CD4-positive, alpha-beta T cell treated with Interleukin-6 for 4 hours (primary cell): Measurements from ENCODE around the gene TEKT2.

Source experiments
- DNase-seq: peaks from one replicate; pipeline ENCODE4 v3.0.0-alpha.2; 2020; ENCODE audit warnings: mixed read lengths

TEKT2 gene

GRCh38 chr1:36083635-36084496, at the start of gene TEKT2:
Gene TEKT2, plus strand, starts transcription at chr1:36084094. Its CDS starts 828 bp downstream, at chr1:36084922.
- DNase-seq, result no peak

- DNase-seq, result no peak
Measured at GRCh38 chr1:36034692-36035091, 49.2 kb upstream of the TEKT2 start.

DNA sequence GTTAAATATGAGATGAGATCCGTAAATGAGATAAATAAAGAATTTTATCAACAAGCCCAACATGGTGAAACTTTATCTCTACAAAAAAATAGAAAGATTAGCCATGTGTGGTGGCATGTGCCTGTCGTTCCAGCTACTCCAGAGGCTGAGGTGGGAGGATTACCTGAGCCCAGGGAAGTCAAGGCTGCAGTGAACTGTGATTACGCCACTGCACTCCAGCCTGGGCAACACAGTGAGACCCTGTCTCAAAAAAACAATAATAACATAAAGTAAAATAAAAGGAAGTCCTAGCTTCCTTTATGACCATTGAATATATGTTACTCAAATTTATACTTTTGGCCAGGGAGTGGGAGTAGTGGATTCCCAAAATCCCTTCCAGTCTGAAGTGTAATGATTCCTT, 48.7 kb upstream of the TEKT2 start:
- no peak for DNase-seq

- DNase-seq, result no peak
Measured at GRCh38 chr1:36040238-36040637, 43.7 kb upstream of the TEKT2 start.

DNA sequence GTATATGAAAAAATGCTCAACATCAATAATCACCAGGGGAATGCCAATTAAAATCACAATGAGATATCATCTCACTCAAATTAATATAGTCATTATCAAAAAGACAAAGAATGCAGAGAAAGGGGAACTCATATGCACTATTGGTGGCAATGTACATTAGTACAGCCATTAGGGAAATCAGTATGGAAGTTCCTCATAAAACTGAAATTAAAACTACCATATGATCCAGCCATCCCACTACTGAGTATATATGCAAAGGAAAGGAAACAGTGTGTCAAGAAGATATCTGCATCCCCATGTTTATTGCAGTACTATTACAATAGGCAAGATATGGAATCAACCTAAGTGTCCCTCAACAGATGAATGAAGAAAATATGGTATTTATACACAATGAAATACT, 32.1 kb upstream of the TEKT2 start:
- no peak for DNase-seq

DNA sequence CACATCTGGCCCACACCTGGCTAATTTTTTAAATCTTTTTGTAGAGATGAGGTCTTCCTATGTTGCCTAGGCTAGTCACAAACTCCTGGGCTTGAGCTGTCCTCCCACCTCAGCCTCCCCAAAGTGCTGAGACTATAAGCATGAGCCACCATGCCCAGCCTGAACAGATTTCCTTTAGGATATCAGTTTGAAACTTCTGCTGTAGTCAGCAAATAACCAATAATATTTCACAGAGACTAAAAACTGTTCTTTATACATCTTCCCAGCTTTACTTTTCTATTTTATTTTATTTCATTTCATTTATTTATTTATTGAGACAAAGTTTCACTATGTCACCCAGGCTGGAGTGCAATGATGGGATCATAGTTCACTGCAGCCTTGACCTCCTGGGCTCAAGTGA, 29.9 kb upstream of the TEKT2 start:
- DNase-seq, result no peak

GRCh38 chr1:36055706-36056105, 28.2 kb upstream of the TEKT2 start:
- DNase-seq, result no peak

- no peak for DNase-seq
Measured at GRCh38 chr1:36062315-36062714, 21.6 kb upstream of the TEKT2 start.

DNA sequence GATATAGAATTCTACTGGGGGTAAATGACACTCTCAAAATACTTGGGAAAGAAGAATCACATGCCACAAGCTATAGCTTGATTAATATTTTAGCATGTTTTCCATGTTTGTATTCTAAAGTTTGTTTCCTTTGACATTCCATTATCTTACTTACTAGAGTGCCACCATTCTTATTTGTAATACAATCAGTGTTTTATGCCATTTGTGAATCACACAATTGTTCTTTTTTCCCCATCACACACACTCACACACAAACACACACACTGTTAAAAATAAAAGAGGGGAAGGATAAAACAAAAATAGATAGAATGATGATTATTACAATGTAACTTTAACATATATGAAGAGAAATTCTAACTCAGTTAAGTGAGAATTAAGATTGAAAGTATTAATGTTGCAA, 16.0 kb upstream of the TEKT2 start:
- DNase-seq, result no peak

DNA sequence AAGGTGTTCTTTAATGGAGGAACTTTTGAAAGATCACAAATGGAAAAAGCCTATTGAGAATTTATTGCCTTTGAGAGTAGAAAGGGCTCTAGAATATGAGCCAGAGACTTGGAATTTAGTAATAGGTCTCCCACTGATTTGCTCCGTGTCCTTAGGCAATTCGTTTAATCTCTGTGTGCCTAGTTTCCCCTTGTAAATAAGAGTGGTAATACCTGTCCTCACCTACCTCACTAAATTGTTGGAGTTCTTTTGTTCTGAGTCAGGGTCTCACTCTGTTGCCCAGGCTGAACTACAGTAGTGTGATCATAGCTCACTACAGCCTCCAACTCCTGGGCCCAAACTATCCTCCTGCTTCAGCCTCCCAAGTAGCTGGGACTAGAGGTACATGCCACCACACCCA, 15.0 kb upstream of the TEKT2 start:
- no peak for DNase-seq

GRCh38 chr1:36070349-36070748, 13.5 kb upstream of the TEKT2 start:
- DNase-seq, result no peak

GRCh38 chr1:36076979-36077573, 6.8 kb upstream of the TEKT2 start:
- no peak for DNase-seq

DNA sequence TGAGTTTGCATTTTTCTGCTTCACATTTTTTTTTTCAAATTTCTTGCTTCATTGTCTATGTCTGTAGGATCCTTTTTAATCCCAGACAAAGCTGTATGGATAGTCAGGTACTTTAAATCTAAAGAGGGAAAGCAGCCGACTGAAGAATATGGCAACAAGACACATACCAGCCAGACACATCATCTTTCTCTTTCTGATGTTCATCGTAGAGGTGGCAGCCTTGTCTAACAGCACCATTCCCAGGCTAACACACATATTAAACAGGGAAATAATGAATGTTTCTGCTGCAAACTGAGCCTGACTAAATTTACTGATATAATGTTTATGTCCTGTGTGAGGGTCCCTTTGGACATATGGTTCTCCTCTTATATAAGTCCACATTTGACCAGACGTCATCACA, 3.7 kb upstream of the TEKT2 start:
- DNase-seq, result no peak

GRCh38 chr1:36080801-36081200, 3.1 kb upstream of the TEKT2 start:
- no peak for DNase-seq

- DNase-seq, result no peak
Measured at GRCh38 chr1:36081926-36082485, 1.9 kb upstream of the TEKT2 start.

DNA sequence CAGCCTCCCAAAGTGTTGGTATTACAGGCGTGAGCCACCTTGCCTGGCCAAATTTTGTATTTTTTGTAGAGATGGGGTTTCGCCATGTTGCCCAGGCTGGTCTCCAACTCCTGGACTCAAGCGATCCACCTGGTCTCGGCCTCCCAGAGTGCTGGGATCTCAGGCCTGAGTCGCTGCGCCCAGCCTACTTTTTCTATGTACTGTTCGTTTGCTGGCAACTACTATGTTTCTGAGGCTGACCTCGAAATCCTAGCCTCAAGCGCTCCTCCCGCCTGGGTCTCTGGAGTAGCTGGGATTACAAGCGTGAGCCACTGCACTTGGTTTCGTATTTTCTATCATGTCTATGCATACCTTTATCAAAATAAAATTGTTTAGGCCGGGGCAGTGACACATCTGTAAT, 675 bp upstream of the TEKT2 start:
- no peak for DNase-seq

- no peak for DNase-seq
Measured at GRCh38 chr1:36084497-36085115, 712 bp downstream of the TEKT2 start.

DNA sequence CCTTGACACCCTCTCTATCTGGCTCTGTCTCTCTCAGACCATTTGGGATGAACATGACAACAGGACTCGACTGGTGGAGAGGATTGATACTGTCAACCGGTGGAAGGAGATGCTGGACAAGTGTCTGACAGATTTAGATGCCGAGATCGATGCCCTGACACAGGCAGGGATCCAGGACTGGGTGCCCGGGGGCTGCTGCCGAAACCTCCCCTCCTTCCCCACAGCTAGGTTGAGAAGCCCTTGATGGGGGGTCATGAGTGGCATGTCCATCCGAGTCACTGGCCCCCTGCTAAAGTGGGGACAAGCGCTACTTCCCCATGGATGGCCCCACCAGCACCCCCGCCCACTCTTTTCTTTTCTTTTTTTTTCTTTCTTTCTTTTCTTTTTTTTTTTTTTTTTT, 1.2 kb downstream of the TEKT2 start:
- DNase-seq, result no peak

DNA sequence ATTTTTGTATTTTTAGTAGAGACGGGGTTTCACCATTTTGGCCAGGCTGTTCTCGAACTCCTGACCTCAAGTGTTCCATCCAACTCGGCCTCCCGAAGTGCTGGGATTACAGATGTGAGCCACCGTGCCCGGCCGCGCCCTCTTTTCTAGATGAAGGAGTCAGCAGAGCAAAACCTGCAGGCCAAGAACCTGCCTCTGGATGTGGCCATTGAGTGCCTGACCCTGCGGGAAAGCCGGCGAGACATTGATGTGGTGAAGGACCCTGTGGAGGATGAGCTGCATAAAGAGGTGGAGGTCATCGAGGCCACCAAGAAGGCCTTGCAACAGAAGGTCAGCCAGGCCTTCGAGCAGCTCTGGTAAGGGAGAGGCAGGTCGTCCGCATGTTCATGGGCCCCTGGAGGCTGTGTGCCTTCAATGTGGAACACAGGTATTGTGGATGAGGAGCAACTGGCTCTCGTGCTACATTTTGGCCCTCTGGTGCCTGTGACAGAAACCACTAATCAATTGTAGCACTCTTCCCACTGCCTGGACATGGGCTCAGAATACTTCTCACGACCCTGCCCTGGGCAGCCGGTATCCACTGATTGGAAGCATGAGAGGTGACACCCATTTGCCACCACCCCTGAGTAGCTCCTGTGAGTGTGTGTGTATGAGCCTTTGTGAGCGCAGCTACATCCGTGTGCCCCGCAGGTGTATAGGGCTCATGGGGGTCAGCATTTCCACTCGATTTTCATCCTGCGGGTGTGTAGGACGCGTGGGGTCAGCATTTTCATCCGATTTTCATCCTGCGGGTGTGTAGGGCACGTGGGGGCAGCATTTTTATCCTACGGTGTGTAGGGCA, 2.0 kb downstream of the TEKT2 start:
- DNase-seq, result no peak

GRCh38 chr1:36086529-36087232, 2.8 kb downstream of the TEKT2 start:
- no peak for DNase-seq

- no peak for DNase-seq
Measured at GRCh38 chr1:36087233-36088123, 3.6 kb downstream of the TEKT2 start.
